Subcutaneous adipose tissue (tissue), 4 donors: Measurements from ENCODE around the gene RPL37. TPM values are rescaled to one million over a fixed set of nuclear protein-coding genes. Genes with fewer than 3 reads are reported as not detected.

Experiments
- CTCF ChIP-seq: fragments of 450-650 bp; IDR thresholded peaks from one replicate; pipeline ENCODE4 v1.5.1; 2016; ENCODE audit warnings: low read depth, mild to moderate bottlenecking, control low read depth, antibody characterized with exemption, moderate library complexity
- small RNA-seq: library from RNA; depleted of rRNA; stranded (forward); fragments of <200 nt; gene quantifications from one replicate; pipeline ENCODE3, GENCODE V24; 2016
- total RNA-seq, 4 donors: library from RNA; depleted of rRNA; stranded (reverse); fragments of >200 nt; gene quantifications; one replicate each; pipeline ENCODE4 v1.1.0, GENCODE V29; 2016

Gene RPL37
- total RNA-seq, 4 donors from 2014 or later, result 70.5 to 243 (median 152) TPM

GRCh38 chr5:40781843-40782409 lies 53.1 kb downstream of the RPL37 start:
- TF ChIP-seq CTCF, result no peak

- no peak for TF ChIP-seq CTCF
Measured at GRCh38 chr5:40780858-40781257, 54.2 kb downstream of the RPL37 start.

- no peak for TF ChIP-seq CTCF
Measured at GRCh38 chr5:40780199-40780598, 54.8 kb downstream of the RPL37 start.

GRCh38 chr5:40779561-40779960 lies 55.5 kb downstream of the RPL37 start:
- TF ChIP-seq CTCF, result no peak

GRCh38 chr5:40778133-40778532 lies 56.9 kb downstream of the RPL37 start:
- no peak for TF ChIP-seq CTCF

GRCh38 chr5:40776658-40776977 lies 58.4 kb downstream of the RPL37 start:
- TF ChIP-seq CTCF, result no peak

GRCh38 chr5:40775846-40776657 lies 59.0 kb downstream of the RPL37 start:
- TF ChIP-seq CTCF, result no peak

Small RNAs within 50 kb of the gene (small RNA-seq; reads per million reads assigned to genes)
- gene RF00191 (not detected), gene SNORD72 (65.9 reads per million, percentile 97 among the genes with 10 or more reads in this experiment)

Other genes with a start within 250 kb of the RPL37 start
- 10 to 100 TPM; 14.0 to 32.6 (median 20.5) TPM for gene PTGER4, start 155.3 kb downstream of the RPL37 start, total RNA-seq
- gene TTC33, start 79.3 kb downstream of the RPL37 start, total RNA-seq, result 10 to 100 TPM; 11.7 to 22.0 (median 17.7) TPM
- gene PRKAA1, start 36.8 kb downstream of the RPL37 start, total RNA-seq, result 100 to 1,000 TPM in 1 of 4 donors, 10 to 100 TPM in 3; 75.2 to 108 (median 91.0) TPM
- gene CARD6, start 6.1 kb upstream of the RPL37 start, total RNA-seq, result 10 to 100 TPM; 19.2 to 40.3 (median 31.0) TPM
- 100 to 1,000 TPM in 2 of 4 donors, 10 to 100 TPM in 2; 72.4 to 311 (median 113) TPM for gene C7, start 74.3 kb upstream of the RPL37 start, total RNA-seq
- not detected for gene MROH2B, start 236.1 kb upstream of the RPL37 start, total RNA-seq